Measurements from ENCODE around the gene SCGB1A1. TPM values are rescaled to one million over a fixed set of nuclear protein-coding genes. Genes with fewer than 3 reads are reported as not detected.

SCGB1A1 gene
- total RNA-seq, 4 donors from 2014 or later = 3.0 TPM; not detected in 3

GRCh38 chr11:62409831-62410230, 9.0 kb upstream of the SCGB1A1 start:
- TF ChIP-seq POLR2AphosphoS5 (IDR thresholded peaks at IDR 0.05) = no peak
- TF ChIP-seq CTCF (IDR thresholded peaks at IDR 0.05) = no peak
- TF ChIP-seq EP300 (IDR thresholded peaks at IDR 0.05) = no peak
- no peak for TF ChIP-seq POLR2A (IDR thresholded peaks at IDR 0.05; ENCODE audit: low read depth)
- DNase-seq (ENCODE audit: extremely low spot score) = no peak
- Histone ChIP-seq H3K36me3 (no peaks in the 10 kb centered on the region), H3K27ac (replicated peaks in 1 of 4) (no peak overlapping the region), H3K4me1 (peaks cover 0 to 6% (median 2%) of the 10 kb centered on the region in 4 donors), H3K4me3 (no peak overlapping the region), H3K27me3 (no peaks in the 10 kb centered on the region), H3K9me3 (no peaks in the 10 kb centered on the region)
- intact Hi-C loops (cut with DNase I) = no loop called here
- 93% methylated on average over 8 of the region's 8 CpGs for WGBS

- no peak for DNase-seq (ENCODE audit: extremely low spot score)
- 86% methylated on average over 4 of the region's 8 CpGs for WGBS
- H3K9me3 ChIP-seq = no peaks in the 10 kb centered on the region
- no peaks in the 10 kb centered on the region for H3K27me3 ChIP-seq
- H3K4me3 ChIP-seq = no peak overlapping the region
- intact Hi-C loops (cut with DNase I) = no loop called here
- H3K27ac ChIP-seq (replicated peaks in 1 of 4) = no peak overlapping the region
- H3K36me3 ChIP-seq = no peaks in the 10 kb centered on the region
- peaks cover 0 to 6% (median 2%) of the 10 kb centered on the region in 4 donors for H3K4me1 ChIP-seq
- TF ChIP-seq EP300 (IDR thresholded peaks at IDR 0.05) = no peak
- no peak for TF ChIP-seq POLR2AphosphoS5 (IDR thresholded peaks at IDR 0.05)
- TF ChIP-seq CTCF (IDR thresholded peaks at IDR 0.05) = no peak
- no peak for TF ChIP-seq POLR2A (IDR thresholded peaks at IDR 0.05; ENCODE audit: low read depth)
Measured at GRCh38 chr11:62410972-62411371, 7.9 kb upstream of the SCGB1A1 start.

- peaks cover 0 to 4% (median 2%) of the 10 kb centered on the region in 4 donors for H3K4me1 ChIP-seq
- no peaks in the 10 kb centered on the region for H3K36me3 ChIP-seq
- no peaks in the 10 kb centered on the region for H3K9me3 ChIP-seq
- no peak overlapping the region for H3K27ac ChIP-seq (replicated peaks in 1 of 4)
- no peak for DNase-seq (ENCODE audit: extremely low spot score)
- intact Hi-C loops (cut with DNase I) = no loop called here
- 90% methylated on average over 5 of the region's 5 CpGs for WGBS
- H3K4me3 ChIP-seq = no peak overlapping the region
- no peak for TF ChIP-seq POLR2AphosphoS5 (IDR thresholded peaks at IDR 0.05)
- TF ChIP-seq EP300 (IDR thresholded peaks at IDR 0.05) = no peak
- TF ChIP-seq POLR2A (IDR thresholded peaks at IDR 0.05; ENCODE audit: low read depth) = no peak
- TF ChIP-seq CTCF (IDR thresholded peaks at IDR 0.05) = no peak
- no peaks in the 10 kb centered on the region for H3K27me3 ChIP-seq
Measured at GRCh38 chr11:62411524-62411923, 7.3 kb upstream of the SCGB1A1 start.

GRCh38 chr11:62413060-62413696, 5.7 kb upstream of the SCGB1A1 start:
- H3K27ac ChIP-seq (replicated peaks in 1 of 4) = no peak overlapping the region
- peaks cover 0 to 4% (median 2%) of the 10 kb centered on the region in 4 donors for H3K4me1 ChIP-seq
- no peak overlapping the region for H3K4me3 ChIP-seq
- H3K27me3 ChIP-seq = no peaks in the 10 kb centered on the region
- TF ChIP-seq POLR2A (IDR thresholded peaks at IDR 0.05; ENCODE audit: low read depth) (no peak), CTCF (IDR thresholded peaks at IDR 0.05) (no peak), POLR2AphosphoS5 (IDR thresholded peaks at IDR 0.05) (no peak), EP300 (IDR thresholded peaks at IDR 0.05) (no peak)
- no peaks in the 10 kb centered on the region for H3K9me3 ChIP-seq
- DNase-seq (ENCODE audit: extremely low spot score) = no peak
- H3K36me3 ChIP-seq = no peaks in the 10 kb centered on the region
- WGBS = 92% methylated on average over 3 of the region's 8 CpGs
- intact Hi-C loops (cut with DNase I) = no loop called here

- H3K4me3 ChIP-seq = no peak overlapping the region
- DNase-seq (ENCODE audit: extremely low spot score) = no peak
- no peaks in the 10 kb centered on the region for H3K27me3 ChIP-seq
- WGBS = 98% methylated on average over 12 of the region's 12 CpGs
- TF ChIP-seq POLR2A (IDR thresholded peaks at IDR 0.05; ENCODE audit: low read depth) = no peak
- no peak for TF ChIP-seq EP300 (IDR thresholded peaks at IDR 0.05)
- TF ChIP-seq POLR2AphosphoS5 (IDR thresholded peaks at IDR 0.05) = no peak
- TF ChIP-seq CTCF (IDR thresholded peaks at IDR 0.05) = no peak
- intact Hi-C loops (cut with DNase I) = no loop called here
- no peaks in the 10 kb centered on the region for H3K36me3 ChIP-seq
- H3K9me3 ChIP-seq = no peaks in the 10 kb centered on the region
- peaks cover 13 to 34% (median 28%) of the 10 kb centered on the region in 4 donors for H3K4me1 ChIP-seq
- H3K27ac ChIP-seq (replicated peaks in 1 of 4) = no peak overlapping the region
Measured at GRCh38 chr11:62416596-62416995, 2.2 kb upstream of the SCGB1A1 start.

Measured in esophagus muscularis mucosa (tissue), 4 donors.